HG02798 (cell line): ENCODE results near the gene SLC25A41.
A peak's percentile ranks its signal among the peaks of the same experiment; 100 is the strongest.

Source experiments
- ATAC-seq: cut with Tn5 transposase; IDR thresholded peaks from one replicate; pipeline ENCODE4 v1.9.1; 2021; ENCODE audit warnings: mild to moderate bottlenecking; ENCODE audit not compliant: unreplicated experiment, poor library complexity

The SLC25A41 gene

DNA sequence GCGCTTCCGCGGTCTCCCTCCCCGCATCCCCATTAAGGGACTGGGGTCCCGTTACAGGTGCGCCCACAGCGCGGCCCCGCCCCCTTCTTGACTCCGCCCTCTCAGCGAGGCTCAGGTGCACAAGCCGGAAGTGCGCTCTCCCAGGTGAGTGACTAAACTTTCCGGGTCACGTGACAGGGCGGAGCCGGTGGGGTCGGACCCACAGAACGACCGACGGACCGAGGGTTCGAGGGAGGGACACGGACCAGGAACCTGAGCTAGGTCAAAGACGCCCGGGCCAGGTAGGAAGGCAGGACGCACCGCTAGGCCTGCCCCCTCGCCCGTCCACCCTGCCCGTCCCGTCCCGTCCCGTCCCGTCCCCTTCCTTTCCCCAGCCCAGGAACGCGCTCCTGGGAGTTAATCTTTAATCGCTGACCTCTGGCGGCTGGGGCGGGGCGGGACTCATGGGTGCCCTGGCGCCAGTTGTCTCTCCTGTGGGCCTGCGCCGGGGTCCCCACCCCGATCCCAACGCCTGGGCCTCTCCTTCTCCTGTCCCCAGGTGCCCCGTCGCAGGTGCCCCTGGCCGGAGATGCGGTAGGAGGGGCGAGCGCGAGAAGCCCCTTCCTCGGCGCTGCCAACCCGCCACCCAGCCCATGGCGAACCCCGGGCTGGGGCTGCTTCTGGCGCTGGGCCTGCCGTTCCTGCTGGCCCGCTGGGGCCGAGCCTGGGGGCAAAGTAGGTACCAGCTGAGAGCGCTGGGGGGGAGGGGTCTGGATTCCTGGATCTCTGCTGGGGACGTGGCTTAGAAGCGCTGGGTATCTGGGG, 30.7 kb upstream of the SLC25A41 start, which contains the start of gene CRB3:
CRB3 (plus strand) TSS at position 202 of the 804 bp plus-strand sequence; CDS start at position 633, 431 bp downstream.
- ATAC-seq, result no peak

DNA sequence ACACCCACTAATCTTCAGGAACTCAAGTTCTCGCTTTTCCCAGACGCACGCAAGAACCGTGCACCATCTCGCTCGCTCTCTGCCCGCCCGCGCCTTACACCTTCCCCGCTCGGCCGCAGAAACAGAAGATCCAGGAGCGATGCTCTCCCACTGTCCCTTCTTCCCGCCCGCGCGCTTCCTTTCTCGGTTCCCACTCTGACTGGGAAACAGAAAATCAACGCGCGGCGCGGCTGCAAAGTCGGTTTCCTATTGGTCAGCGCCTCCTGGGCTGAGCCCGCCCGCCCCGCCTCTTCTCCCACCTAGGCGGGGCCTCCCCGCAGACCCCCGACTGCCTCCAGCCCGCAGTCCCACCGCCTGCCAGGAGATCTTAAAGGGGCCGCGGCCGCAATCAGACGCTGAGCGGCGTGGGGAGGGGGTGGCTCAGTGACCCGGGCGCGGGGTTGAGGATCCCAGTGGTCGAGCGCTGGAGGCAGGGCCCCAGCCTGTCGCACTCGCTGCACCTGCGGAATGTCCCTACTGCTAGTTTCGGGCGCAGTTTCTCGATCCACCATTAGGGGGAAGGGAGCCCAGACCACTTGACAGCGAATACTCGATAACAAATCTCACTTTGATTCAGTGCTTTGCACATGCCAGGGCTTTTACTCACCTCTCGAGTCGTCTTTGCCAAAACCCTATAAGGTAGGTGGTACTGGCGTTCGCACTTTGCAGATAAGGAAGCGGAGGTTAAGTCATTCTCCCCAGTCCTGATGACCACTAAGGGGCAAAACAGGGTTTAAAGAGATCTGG, 26.7 kb upstream of the SLC25A41 start:
- peak; percentile 83 for ATAC-seq

- peak; percentile 39 for ATAC-seq
Observed at GRCh38 chr19:6459262-6460098, 25.9 kb upstream of the SLC25A41 start, which contains the start of gene SLC25A23. SLC25A23 (minus strand) TSS chr19:6459792; CDS start chr19:6459628, 164 bp downstream.

- ATAC-seq, result no peak
Observed at GRCh38 chr19:6458695-6459261, 25.2 kb upstream of the SLC25A41 start.

DNA sequence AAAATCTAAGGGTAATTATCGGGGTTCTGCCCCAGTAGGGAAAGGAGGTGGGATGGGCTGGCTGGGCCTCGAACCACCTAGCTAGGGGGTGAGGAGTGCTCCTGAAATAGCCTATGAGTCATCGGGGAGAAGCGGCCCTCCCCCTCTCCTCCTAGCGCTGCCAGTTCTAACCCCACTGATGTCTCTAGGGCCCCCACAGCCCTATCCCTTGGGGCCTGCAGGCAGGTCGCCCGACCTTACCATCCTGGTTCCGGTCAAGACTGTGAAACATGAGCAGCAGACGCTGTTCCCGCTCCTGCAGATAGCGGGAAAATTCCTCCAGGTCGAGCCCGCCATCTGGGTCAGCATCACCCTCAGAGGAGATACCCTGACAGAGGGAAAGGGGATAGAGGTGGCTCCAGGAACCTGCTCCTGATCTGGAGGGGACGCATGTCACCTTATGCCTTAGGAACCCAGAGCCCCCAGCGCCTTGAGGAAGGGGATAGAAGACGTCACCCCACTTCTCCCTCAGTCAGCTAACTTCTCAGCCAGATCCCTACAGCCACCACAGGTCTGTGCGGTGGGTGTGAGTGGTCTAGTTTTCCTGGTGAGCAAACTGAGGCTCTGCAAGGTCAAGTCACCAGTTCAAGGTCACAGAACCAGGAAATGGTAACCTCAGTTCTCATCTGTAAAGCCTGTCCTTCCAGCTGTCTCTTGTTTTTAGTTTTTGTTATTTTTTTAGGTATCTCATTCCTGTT, 24.6 kb upstream of the SLC25A41 start:
- ATAC-seq, result no peak

GRCh38 chr19:6455924-6456323, 22.4 kb upstream of the SLC25A41 start:
- ATAC-seq, result no peak

DNA sequence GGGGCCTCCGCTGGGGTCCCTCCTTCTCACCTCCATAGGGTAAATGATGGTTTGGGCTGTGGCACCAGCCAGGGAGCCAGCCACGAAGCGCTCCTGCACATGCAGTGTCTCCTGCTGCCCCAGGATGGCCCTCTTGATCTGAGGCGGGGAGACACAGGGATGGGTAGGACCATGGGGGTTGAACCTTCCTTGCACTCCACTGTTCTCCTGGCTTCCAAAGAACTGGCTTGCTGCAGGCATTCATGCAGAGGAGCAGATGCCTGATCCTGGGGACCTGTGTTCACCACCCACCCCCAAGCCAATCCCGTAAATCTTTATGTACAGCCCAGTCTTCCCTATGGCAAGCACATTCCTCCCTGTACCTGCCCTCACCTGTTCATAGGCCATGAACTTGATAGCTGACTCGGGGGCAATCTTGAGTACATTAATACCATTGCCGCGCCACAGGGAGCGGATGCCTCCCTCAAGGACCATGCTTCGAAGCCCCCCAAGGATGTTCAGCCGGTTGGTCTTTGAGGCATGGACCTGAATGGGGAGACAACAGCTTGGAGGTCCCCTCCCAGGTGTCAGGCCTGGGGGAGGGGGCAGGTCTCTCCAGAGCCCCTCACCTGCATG, 20.5 kb upstream of the SLC25A41 start:
- ATAC-seq, result no peak

DNA sequence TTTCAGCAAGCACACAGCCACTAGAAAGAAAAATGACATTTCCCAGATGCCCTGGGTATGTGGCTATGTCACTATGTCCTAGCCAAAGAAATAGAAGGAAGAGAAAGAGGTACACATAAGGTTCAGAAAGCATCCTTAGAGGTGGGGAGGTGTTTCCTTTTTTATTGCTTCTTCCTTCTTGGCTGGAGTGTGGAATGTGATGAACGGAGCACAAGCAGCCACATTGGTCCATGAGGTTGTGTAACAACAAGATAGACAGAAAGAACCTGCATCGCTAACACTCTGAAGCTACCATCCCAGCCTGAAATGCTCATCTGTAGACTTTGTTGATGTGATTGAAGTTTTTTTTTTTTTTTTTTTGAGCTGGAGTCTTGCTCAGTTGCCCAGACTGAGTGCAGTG, 19.3 kb upstream of the SLC25A41 start:
- no peak for ATAC-seq

GRCh38 chr19:6452223-6452614, 18.7 kb upstream of the SLC25A41 start:
- no peak for ATAC-seq

GRCh38 chr19:6451583-6452222, 18.1 kb upstream of the SLC25A41 start:
- no peak for ATAC-seq

DNA sequence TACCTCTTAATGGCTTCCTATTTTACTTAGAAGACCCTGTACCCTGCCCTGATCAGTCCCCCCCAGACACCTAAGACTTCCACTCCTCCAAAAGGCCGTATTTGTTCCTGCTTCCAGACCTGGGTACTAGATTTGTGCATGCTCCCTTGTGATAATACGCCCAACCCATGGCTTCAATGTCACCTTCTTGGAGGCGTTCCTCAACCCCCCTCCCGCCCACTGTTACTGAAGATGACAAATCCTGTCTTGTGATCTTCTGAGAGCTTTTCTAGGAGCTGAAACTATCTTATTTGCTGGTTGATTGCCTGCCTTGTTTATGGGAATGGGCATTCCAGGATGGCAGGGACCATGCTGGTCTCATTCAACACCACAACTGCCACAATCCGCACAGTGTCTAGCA, 16.6 kb upstream of the SLC25A41 start:
- ATAC-seq, result no peak

DNA sequence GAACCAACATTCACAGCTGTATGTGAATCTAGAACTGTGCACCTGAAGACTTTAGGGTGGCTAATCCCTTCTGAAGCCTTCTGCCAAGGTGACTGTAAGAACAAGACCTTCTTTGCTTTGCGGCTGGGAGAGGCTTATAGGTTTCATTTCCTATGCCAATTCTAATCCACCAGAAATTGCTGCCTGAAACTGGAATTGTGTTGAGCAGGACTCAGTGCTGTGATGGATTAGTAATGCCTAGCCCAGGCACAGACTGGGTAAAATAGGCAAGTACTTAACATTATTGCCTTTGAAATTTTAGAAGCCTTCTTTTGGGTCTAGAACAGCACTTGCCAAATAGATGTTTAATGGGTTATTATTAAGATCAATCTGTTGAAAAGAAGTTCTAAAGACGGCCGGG, 14.5 kb upstream of the SLC25A41 start:
- ATAC-seq, result no peak

DNA sequence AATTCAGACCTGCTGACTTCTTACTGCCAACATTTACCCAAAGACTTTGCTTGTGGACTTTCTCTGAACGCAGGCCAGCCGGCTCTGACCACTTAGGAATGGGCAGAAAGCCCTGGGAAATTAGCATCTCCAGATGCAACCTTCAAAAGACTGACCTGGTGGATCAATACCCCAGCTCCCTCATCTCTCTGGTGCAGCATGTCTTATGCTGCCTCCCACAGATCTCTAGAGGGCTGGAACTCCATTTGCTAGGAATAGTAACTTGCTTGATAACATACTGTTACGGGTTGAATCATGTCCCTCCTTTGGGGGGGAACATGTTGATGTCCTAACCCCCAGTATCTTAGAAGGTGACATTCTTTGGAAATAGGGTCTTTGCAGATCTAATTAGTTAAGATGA, 12.9 kb upstream of the SLC25A41 start:
- ATAC-seq, result no peak

DNA sequence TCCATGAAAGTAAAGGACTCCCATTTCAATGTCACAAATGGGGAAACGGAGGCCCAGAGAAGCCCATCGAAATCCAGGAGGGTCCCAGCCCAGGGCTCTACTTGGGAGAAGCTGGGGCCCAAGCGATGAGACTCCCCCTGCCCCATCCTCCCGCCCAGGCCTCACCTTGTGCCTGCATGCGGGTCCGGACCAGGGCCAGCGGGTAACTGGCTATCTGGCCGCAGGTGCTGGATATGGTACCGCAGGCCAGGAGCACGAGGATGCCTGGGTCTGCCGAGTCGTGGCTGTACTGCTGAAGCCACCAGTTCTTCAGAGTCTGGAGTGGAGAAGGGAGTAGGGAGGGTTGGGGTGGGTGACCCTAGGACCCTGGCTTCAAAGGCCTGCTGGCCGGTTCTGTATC, 10.4 kb upstream of the SLC25A41 start:
- no peak for ATAC-seq

DNA sequence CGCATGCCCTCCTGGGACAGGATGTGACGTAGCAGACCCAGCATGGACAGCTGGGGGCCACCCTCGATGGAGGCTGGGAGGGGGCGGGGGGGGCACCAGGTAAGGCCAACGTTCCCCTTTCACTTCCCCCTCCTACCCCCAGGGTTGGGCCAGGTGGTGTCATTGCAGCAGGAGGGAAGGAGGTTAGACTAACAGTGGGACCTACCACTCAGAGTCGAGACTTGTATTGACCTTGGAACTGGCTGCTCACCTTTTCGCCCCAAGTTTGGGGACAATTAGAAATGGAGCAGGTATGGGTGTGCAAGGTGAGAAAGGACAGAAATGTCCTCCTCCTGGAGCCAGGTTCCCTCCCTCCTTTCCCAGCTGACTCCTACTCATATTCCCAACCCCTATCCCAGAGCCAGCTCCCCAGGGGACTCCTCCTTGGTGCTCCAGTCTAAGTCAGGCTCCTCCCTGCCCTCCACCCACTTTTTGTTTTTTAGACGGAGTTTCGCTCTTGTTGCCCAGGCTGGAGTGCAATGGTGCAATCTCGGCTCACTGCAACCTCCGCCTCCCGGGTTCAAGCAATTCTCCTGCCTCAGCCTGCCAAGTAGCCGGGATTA, 8.6 kb upstream of the SLC25A41 start:
- no peak for ATAC-seq

- ATAC-seq, result no peak
Observed at GRCh38 chr19:6440905-6441304, 7.3 kb upstream of the SLC25A41 start.

DNA sequence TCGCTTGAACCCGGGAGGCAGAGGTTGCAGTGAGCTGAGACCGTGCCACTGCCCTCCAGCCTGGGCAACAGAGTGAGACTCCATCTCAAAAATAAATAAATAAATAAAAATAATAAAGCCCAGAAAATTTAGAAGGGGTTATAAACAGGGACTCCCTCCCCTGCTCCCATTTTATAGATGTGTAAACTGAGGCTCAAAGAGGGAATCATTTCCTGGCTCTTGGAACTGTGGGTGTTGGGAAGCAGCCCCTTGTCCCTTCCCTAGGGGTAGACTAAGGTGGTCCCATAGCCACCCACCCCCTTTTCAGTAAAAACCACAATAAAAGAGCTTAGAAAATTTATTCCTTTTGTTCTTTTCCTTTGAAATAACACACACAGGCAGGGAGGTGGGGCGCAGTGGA, 6.2 kb upstream of the SLC25A41 start:
- no peak for ATAC-seq

GRCh38 chr19:6433165-6433564, 398 bp downstream of the SLC25A41 start:
- ATAC-seq, result no peak
